ENCODE results near the gene CXCL10.
"Not testable (repeated sequence)": the region's sequence is repeated elsewhere in the genome, so short reads cannot be mapped to it uniquely, and the experiment has no call there.

Gene CXCL10

DNA sequence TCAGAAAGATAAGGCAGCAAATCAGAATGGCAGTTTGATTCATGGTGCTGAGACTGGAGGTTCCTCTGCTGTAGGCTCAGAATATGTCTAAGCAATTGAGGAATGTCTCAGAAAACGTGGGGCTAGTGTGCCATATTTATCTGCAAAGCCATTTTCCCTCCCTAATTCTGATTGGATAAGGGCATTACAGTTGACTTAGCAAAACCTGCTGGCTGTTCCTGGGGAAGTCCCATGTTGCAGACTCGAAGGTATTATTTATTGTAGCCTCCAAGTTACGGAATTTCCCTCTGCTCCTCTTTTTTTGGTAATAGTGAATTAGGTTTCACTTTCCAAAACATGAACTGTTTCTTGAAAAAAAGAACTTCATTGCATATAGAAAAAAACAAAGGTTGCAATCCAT lies at the start of gene CXCL10:
TSS of gene CXCL10 (minus strand) at position 109 of the 400 bp plus-strand sequence. CDS start at position 43, 66 bp downstream.
- peak; percentile 15 for DNase-seq

- DNase-seq, result no peak
Measured at GRCh38 chr4:76072760-76073159, 49.5 kb upstream of the CXCL10 start.

DNA sequence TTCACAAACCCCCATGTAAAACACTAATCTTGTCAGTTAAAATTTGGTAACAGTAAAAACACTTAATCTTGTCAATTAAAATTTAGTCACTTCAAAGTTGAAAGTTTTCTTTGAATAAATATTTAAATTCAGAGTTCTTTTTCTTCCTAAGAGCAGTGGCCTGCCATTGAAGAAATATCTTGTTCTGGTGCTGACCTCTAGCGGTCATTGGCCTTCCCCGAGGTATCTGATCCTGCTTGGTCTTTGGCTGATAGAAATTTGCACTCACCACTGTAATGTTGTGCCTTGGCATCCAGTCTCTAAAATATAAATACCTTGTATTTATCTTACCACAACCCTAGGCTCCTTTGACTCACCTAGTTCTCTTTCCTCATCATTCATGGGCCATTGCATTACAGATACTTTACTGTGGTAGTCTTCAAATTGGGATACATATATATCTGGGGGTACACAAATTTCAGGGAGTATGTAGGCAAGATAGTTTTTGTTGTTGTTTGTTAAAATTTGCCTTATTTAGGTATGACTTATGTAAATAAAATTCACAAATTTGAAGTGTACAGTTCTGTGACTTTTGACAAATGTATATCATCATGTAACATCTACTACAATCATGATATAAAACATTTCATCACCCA lies 44.5 kb upstream of the CXCL10 start:
- DNase-seq, result peak; percentile 69

DNA sequence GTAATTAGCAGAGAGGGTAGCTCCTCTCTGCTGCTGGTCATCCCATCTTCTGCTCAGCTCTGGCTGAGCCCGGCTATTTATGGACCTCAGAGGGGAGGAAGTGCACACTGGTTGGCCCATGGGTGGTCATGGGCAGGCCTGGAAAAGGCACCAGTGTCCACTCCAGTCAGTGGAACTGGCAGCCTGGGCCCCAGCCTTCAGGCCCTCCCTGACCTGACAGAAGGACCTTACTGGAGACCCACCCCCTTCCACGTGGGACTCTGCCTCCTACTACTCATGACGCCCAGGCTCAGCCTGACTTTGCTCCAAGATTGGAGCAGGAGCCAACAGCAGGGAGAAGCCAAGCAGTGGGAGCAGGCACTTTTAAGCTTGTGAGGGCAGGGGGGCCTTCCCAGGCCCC lies 43.2 kb upstream of the CXCL10 start:
- no peak for DNase-seq

DNA sequence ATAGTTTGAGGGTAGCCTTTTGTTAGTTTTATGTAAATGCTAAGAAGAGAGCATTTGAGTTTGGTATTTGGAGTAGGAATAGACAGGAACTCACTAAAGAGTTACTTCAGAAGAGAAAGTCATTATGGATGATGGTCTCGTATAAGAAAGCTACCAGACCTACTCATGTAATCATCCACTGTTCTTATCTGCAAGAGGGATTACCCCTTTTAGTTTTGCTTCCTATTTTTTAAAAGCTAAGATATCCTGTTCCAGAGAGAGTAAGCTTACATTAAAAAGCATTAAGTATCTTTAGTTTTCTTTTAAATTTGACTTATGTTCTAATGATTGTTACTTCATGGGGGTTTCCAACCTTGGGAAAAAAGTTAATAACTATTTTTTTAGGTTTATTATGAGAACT lies 38.7 kb upstream of the CXCL10 start:
- DNase-seq, result no peak

GRCh38 chr4:76061421-76061820 lies 38.1 kb upstream of the CXCL10 start:
- DNase-seq, result no peak

DNA sequence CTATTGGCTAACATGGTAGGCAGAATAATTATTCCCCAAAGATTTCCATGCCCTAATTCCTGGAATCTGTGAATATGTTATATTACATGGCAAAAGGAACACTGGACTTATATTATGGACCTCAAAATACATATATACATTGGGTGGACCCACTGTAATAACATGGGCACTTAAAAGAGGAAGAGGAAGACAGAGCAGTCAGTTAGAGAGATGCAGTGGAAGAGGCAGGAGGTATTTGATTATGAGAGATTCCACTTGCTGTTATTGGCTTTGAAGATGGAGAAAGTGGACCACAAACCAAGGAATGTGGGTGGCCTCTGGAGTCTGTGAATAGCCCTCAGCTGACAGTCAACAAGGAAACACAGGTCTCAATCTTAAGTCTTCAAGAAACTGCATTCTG lies 37.2 kb upstream of the CXCL10 start:
- no peak for DNase-seq

- no peak for DNase-seq
Measured at GRCh38 chr4:76059750-76060149, 36.5 kb upstream of the CXCL10 start.

DNA sequence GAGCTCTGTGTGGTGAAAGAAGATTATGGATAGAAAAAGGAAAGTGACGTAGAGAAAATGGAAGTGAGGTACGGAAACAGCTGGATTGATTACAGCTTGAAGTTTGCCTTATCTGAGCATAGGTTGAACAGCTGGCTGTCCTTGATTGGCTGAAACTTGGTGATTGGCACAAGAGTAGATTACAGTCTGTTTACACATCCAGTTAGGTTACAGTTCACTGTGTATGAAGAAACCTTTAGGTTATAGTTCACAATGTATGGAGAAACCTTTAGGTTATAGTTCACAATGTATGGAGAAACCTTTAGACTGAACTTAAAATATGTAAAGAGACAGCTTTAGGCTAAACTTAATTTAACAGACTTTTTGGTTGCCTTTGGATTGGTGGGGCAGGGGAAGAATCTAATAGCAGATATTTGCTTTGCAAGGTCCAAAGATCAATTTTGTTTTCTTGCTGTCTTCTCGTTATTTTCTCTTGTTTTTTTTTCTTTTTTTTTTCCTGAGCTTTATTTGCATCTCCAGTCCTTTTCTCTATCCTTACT lies 35.7 kb upstream of the CXCL10 start:
- no peak for DNase-seq

- DNase-seq, result no peak
Measured at GRCh38 chr4:76058302-76058701, 35.0 kb upstream of the CXCL10 start.

DNA sequence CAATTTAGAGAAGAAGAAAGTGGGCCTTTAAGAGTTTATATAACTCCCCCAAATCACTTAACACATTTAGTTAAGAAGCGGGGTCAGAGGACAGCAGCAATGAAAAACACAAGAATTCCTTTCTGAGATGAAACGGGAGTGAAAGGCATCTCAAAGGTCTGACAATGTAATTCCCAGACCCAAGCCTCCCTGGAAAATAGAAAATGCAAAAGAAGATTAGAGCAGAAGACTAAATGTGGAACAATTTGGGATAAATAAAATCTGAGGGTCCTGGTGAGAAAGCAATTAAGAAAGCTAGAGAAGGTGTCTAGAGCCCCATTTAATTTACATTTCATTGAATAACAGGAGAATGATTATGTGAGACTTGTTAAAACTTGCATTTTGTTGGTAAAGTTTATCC lies 32.1 kb upstream of the CXCL10 start:
- DNase-seq, result no peak

GRCh38 chr4:76055016-76055415 lies 31.7 kb upstream of the CXCL10 start:
- no peak for DNase-seq

DNA sequence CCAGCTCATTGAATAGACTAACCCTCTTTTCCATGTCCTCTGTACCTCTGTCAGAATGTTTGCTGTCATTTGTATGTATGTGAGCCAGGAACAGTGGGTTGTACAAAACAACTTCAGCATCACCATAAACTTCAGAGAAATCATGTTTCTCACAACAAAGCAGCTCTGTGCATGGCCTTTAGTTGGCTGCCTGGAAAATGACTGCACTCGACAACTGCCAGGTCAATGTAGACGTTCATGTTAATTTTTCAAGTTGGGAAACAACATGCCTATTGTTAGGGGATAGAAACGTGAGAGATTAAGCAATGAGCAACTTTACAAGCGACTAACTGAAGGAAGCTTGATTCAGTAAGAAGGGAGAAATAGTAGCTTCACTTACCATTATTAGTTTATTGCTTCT lies 30.4 kb upstream of the CXCL10 start:
- no peak for DNase-seq

DNA sequence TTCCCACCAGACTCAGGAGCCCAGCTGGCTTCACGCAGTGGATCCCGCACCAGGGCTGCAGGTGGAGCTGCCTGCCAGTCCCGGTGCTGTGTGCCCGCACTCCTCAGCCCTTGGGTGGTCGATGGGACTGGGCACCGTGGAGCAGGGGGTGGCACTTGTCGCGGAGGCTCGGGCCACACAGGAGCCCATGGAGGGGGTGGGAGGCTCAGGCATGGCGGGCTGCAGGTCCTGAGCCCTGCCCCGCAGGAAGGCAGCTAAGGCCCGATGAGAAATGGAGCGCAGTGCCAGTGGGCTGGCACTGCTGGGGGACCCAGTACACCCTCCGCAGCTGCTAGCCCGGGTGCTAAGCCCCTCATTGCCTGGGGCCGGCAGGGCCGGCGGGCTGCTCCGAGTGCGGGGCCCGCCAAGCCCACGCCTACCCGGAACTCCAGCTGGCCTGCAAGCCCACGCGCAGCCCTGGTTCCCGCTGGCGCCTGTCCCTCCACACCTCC lies 27.3 kb upstream of the CXCL10 start:
- DNase-seq, result not testable (repeated sequence)

DNA sequence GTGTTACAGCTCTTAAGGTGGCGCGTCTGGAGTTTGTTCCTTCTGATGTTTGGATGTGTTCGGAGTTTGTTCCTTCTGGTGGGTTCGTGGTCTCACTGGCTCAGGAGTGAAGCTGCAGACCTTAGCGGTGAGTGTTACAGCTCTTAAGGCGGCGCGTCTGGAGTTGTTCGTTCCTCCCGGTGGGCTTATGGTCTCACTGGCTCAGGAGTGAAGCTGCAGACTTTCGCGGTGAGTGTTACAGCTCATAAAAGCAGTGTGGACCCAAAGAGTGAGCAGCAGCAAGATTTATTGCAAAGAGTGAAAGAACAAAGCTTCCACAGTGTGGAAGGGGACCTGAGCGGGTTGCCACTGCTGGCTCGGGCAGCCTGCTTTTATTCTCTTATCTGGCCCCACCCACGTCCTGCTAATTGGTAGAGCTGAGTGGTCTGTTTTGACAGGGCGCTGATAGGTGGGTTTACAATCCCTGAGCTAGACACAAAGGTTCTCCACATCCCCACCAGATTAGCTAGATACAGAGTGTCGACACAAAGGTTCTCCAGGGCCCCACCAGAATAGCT lies 26.6 kb upstream of the CXCL10 start:
- not testable (repeated sequence) for DNase-seq

GRCh38 chr4:76044686-76045085 lies 21.4 kb upstream of the CXCL10 start:
- DNase-seq, result not testable (repeated sequence)

GRCh38 chr4:76043306-76043705 lies 20.0 kb upstream of the CXCL10 start:
- DNase-seq, result not testable (repeated sequence)

DNA sequence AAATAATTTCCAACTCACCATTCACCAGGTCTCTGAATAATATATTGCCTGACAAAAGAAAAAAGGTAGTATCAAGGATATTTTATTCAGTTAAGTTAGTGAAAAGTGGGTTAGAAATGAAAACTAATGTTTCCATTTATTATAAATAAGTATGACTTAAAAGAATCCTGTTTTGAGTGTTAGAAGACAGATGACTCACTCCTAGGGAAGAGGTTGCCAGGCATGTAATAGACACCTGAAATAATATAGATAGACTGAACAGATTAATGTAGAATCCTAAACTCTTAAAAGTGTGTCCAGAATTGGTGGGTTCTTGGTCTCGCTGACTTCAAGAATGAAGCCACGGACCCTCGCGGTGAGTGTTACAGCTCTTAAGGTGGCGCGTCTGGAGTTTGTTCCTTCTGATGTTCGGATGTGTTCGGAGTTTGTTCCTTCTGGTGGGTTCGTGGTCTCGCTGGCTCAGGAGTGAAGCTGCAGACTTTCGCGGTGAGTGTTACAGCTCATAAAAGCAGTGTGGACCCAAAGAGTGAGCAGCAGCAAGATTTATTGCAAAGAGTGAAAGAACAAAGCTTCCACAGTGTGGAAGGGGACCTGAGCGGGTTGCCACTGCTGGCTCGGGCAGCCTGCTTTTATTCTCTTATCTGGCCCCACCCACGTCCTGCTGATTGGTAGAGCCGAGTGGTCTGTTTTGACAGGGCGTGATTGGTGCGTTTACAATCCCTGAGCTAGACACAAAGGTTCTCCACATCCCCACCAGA lies 19.1 kb upstream of the CXCL10 start:
- DNase-seq, result not testable (repeated sequence)

GRCh38 chr4:76036855-76037254 lies 13.6 kb upstream of the CXCL10 start:
- DNase-seq, result no peak

- no peak for DNase-seq
Measured at GRCh38 chr4:76035799-76036380, 12.6 kb upstream of the CXCL10 start, which contains the start of gene CXCL11. Gene CXCL11, minus strand, starts transcription at chr4:76036070. Its CDS starts 83 bp downstream, at chr4:76035987.

DNA sequence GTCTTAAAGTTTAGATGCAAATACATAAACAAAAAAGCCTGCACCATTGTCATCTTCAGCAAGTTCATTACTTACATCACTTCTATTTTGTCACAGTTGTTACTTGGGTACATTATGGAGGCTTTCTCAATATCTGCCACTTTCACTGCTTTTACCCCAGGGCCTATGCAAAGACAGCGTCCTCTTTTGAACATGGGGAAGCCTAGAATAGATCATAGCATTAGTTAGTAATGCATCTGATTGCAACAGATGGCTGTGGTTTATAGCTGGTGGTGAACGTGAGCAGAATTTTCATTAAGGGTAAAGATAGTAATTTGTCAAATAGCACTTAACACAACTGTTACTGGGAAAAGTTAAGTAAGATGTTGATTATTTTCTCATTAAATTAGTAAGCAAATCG lies 11.8 kb upstream of the CXCL10 start:
- no peak for DNase-seq

GRCh38 chr4:76029300-76029699 lies 6.0 kb upstream of the CXCL10 start:
- DNase-seq, result no peak

DNA sequence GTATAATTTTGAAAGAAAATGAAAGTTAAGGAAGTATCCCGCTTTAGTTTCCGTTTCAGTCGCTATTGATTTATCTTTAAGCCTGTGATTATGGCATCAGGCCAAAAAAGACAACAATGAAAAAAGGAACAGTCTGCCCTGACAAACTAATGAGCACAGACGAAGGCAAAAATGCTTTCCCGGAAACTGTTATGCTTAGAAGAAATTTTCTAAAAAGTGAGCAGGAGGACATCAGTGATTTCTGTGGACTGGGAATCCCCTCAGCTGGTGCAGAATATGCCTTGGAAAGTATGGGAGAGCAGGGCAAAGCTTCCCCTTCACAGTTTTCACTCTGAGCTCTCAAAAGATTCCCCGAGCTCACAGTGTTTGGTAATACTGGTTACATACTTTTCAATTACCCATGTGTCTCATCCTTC lies 5.1 kb upstream of the CXCL10 start:
- DNase-seq, result no peak
